Chondrocyte (in vitro differentiated cells): Measurements from ENCODE around the gene MCHR2. TPM values are rescaled to one million over a fixed set of nuclear protein-coding genes. Genes with fewer than 3 reads are reported as not detected.

Experiments used
- DNase-seq: peaks from one replicate; pipeline ENCODE4 v3.0.0; 2021; ENCODE audit warnings: mixed read lengths, low spot score
- H3K27ac Mint-ChIP-seq: one replicate; pipeline ENCODE4 v1.8.0; 2021; ENCODE audit warnings: mild to moderate bottlenecking, moderate library complexity, mixed read lengths; ENCODE audit not compliant: unreplicated experiment
- H3K27me3 Mint-ChIP-seq: 2 replicates; pipeline ENCODE4 v1.8.0; 2021; ENCODE audit warnings: low read depth, mixed read lengths
- H3K36me3 Mint-ChIP-seq: 2 replicates; pipeline ENCODE4 v1.8.0; 2021; ENCODE audit warnings: low read depth, mixed read lengths
- H3K4me1 Mint-ChIP-seq: 2 replicates; pipeline ENCODE4 v1.8.0; 2021; ENCODE audit warnings: low read depth, mild to moderate bottlenecking, mixed read lengths
- H3K4me3 Mint-ChIP-seq: one replicate; pipeline ENCODE4 v1.8.0; 2021; ENCODE audit warnings: mild to moderate bottlenecking, moderate library complexity, mixed read lengths; ENCODE audit not compliant: unreplicated experiment
- H3K9me3 Mint-ChIP-seq: 2 replicates; pipeline ENCODE4 v1.8.0; 2021; ENCODE audit warnings: low read depth, mixed read lengths
- CTCF ChIP-seq: fragments of 200-600 bp; sonication (generic); IDR thresholded peaks from 2 replicates; pipeline ENCODE4 v1.5.0; 2021; ENCODE audit warnings: antibody characterized with exemption, mild to moderate bottlenecking, moderate library complexity
- total RNA-seq: library from RNA; stranded (reverse); gene quantifications from 3 replicates; pipeline ENCODE4 v1.2.1, GENCODE V29; 2021

The MCHR2 gene
- total RNA-seq, 1 donor from 2014 or later = not detected

GRCh38 chr6:99951016-99951805 lies 42.8 kb downstream of the MCHR2 start:
- H3K4me1 Mint-ChIP-seq = no peaks in the 10 kb centered on the region
- H3K36me3 Mint-ChIP-seq = no peaks in the 10 kb centered on the region
- no peak overlapping the region for H3K27ac Mint-ChIP-seq
- H3K27me3 Mint-ChIP-seq = peaks cover 7% of the 10 kb centered on the region
- no peak overlapping the region for H3K4me3 Mint-ChIP-seq
- no peak for DNase-seq
- no peaks in the 10 kb centered on the region for H3K9me3 Mint-ChIP-seq
- no peak for TF ChIP-seq CTCF

GRCh38 chr6:99946005-99946404 lies 48.0 kb downstream of the MCHR2 start:
- TF ChIP-seq CTCF = no peak
- Mint-ChIP-seq H3K4me3 (no peak overlapping the region), H3K9me3 (no peaks in the 10 kb centered on the region), H3K36me3 (no peaks in the 10 kb centered on the region), H3K27me3 (no peaks in the 10 kb centered on the region), H3K4me1 (no peaks in the 10 kb centered on the region), H3K27ac (no peak overlapping the region)
- no peak for DNase-seq

DNA sequence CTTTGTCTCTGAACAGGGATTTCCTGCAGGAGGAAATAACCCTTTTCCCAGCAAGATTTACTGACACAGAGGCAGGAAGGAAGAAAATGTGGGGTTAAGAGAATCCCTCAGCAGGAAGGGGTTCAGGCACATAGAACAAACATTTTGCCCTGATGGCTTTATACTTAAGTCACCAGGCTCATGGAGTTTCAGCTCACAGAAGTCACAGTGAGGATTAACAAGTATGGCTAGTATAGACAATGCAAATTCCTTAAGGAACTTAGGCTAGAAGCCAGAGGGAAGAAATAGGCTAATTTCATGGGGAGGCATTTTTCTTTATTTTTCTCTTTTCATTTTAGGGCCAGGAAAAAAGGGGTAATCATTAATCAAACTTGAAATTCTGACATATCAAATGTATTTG lies 50.2 kb downstream of the MCHR2 start:
- H3K4me1 Mint-ChIP-seq = no peaks in the 10 kb centered on the region

DNA sequence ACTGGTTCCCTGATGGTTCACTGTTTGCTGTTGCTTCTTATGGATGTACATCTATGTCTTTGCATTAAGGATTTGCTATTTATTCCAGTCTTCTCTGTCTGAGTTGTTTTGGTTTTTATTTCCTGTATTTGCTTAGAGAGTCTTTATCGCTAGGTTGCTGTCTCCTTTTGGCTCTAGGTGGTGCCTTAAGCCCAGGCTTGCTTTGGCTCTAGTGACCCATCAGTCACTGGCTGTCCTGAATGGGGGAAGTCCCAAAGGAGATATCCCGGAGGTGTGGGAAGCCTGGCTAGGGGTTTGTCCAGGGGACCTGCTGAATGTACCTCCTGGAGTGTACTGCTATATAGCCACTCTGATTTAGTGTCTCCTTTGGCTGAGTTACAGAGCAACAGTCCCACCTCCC lies 53.4 kb downstream of the MCHR2 start:
- Mint-ChIP-seq H3K36me3 (no peaks in the 10 kb centered on the region), H3K4me1 (no peaks in the 10 kb centered on the region), H3K27me3 (no peaks in the 10 kb centered on the region), H3K9me3 (no peaks in the 10 kb centered on the region), H3K4me3 (no peak overlapping the region), H3K27ac (no peak overlapping the region)
- TF ChIP-seq CTCF = no peak
- DNase-seq = no peak

More for the DNA sequence above, 50.2 kb downstream of the MCHR2 start:
- DNase-seq = no peak
- Mint-ChIP-seq H3K27ac (no peak overlapping the region), H3K27me3 (no peaks in the 10 kb centered on the region), H3K36me3 (no peaks in the 10 kb centered on the region), H3K9me3 (no peaks in the 10 kb centered on the region), H3K4me3 (no peak overlapping the region)
- no peak for TF ChIP-seq CTCF

DNA sequence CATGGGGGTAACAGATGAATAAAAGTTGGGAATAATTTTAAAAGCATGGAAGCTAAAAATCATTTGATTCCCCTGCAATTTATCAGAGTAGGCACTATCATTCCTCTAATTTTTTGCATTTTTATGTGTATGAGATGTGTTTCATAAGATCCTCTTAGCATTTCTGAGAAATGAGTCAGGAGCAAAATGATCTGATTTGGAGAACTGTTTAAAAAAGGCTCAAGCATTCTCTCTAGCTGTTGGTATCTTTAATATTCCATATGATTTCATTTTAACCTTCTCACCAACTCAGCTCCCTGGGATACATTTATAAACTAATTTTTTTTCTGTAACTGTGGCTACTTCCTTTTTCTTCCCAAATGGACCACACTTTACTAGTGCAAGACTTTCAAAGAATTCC lies 60.9 kb downstream of the MCHR2 start:
- Mint-ChIP-seq H3K36me3 (peaks cover 8% of the 10 kb centered on the region), H3K4me3 (peak overlapping the region; percentile 1), H3K27ac (peak overlapping the region; percentile 69), H3K9me3 (peaks cover 13% of the 10 kb centered on the region), H3K27me3 (no peaks in the 10 kb centered on the region), H3K4me1 (peaks cover 18% of the 10 kb centered on the region)
- DNase-seq = no peak
- TF ChIP-seq CTCF = no peak
